Thyroid gland (tissue), 4 donors: ENCODE results near the gene SLC35F3. TPM values are rescaled to one million over a fixed set of nuclear protein-coding genes. Genes with fewer than 3 reads are reported as not detected.

Source experiments
- DNase-seq, 2 donors: peaks; one replicate each; pipeline ENCODE4 v3.0.0-alpha.2; 2019
- H3K27ac ChIP-seq, 3 donors: fragments of 200-600 bp; sonication (generic); 1 replicate in 2 of 3; 2 replicates in 1 of 3; pipeline ENCODE4 v1.5.1; 2016 to 2019; ENCODE audit warnings: mild to moderate bottlenecking in 1 of 3, moderate library complexity in 1 of 3
- H3K27me3 ChIP-seq: fragments of 200-600 bp; sonication (generic); one replicate; pipeline ENCODE4 v1.5.1; 2019
- H3K36me3 ChIP-seq, 2 donors: fragments of 200-600 bp; sonication (generic); one replicate each; pipeline ENCODE4 v1.5.1; 2016 to 2019
- H3K4me1 ChIP-seq, 2 donors: fragments of 200-600 bp; sonication (generic); one replicate each; pipeline ENCODE4 v1.5.1; 2017 to 2019
- H3K4me3 ChIP-seq, 3 donors: fragments of 200-600 bp; sonication (generic); replicated peaks in 1 of 3; 1 replicate in 2 of 3; 2 replicates in 1 of 3; pipeline ENCODE4 v1.5.1; 2016; ENCODE audit warnings: mild to moderate bottlenecking in 1 of 3
- H3K9me3 ChIP-seq: fragments of 200-600 bp; sonication (generic); one replicate; pipeline ENCODE4 v1.5.1; 2017
- CTCF ChIP-seq, 6 experiments: fragments of 200-600 bp in 3 of 6; fragments of 450-650 bp in 3 of 6; sonication (generic) in 3 of 6; IDR thresholded peaks; one replicate each; pipeline ENCODE4 v1.5.1; 2016 to 2019; ENCODE audit warnings: antibody characterized with exemption in 6 of 6, mild to moderate bottlenecking in 2 of 6, inconsistent platforms in 1 of 6, moderate library complexity in 1 of 6
- POLR2A ChIP-seq, 2 donors: fragments of 450-650 bp; IDR thresholded peaks; one replicate each; pipeline ENCODE4 v1.6.1; 2017; ENCODE audit warnings: antibody characterized with exemption in 2 of 2, mild to moderate bottlenecking in 2 of 2, moderate library complexity in 1 of 2
- WGBS, 2 donors: methylation state at CpG; one replicate each; pipeline ENCODE4 v1.1.5; 2017; 5-methylcytosine and 5-hydroxymethylcytosine counted together
- intact Hi-C: fragments of 100-400 bp; cut with DNase I; formaldehyde crosslinking; loops from one replicate; pipeline ENCODE4 v1.15.1; 2023
- total RNA-seq, 4 donors: library from RNA; depleted of rRNA; stranded (reverse); fragments of >200 nt; gene quantifications; one replicate each; pipeline ENCODE4 v1.2.3, GENCODE V29; 2016

Gene SLC35F3
- total RNA-seq, 4 donors from 2014 or later, result 0.89 to 1.9 (median 1.5) TPM; not detected in 1

- H3K9me3 ChIP-seq, result no peaks in the 10 kb centered on the region
- no peaks in the 10 kb centered on the region for H3K27me3 ChIP-seq
- TF ChIP-seq CTCF (IDR thresholded peaks at IDR 0.05), result no peak
- no peak for TF ChIP-seq POLR2A (IDR thresholded peaks at IDR 0.05)
- DNase-seq, result no peak
- H3K27ac ChIP-seq, result no peak overlapping the region
- WGBS, 2 donors, result 85 to 91% methylated on average over 7 of the region's 7 CpGs
- H3K4me3 ChIP-seq, result no peak overlapping the region
- H3K4me1 ChIP-seq, result no peaks in the 10 kb centered on the region
- intact Hi-C loops, result no loop called here
- no peaks in the 10 kb centered on the region for H3K36me3 ChIP-seq
Observed at GRCh38 chr1:234276151-234276788, 371.8 kb downstream of the SLC35F3 start.

GRCh38 chr1:234277161-234277868, 372.8 kb downstream of the SLC35F3 start:
- Histone ChIP-seq H3K27me3 (no peaks in the 10 kb centered on the region), H3K9me3 (no peaks in the 10 kb centered on the region), H3K4me3 (no peak overlapping the region), H3K36me3 (no peaks in the 10 kb centered on the region), H3K4me1 (no peaks in the 10 kb centered on the region), H3K27ac (no peak overlapping the region)
- no peak for DNase-seq
- WGBS, 2 donors, result 72 to 84% methylated on average over 8 of the region's 8 CpGs
- intact Hi-C loops, result no loop called here
- TF ChIP-seq CTCF (IDR thresholded peaks at IDR 0.05) (no peak), POLR2A (IDR thresholded peaks at IDR 0.05) (no peak)

- H3K36me3 ChIP-seq, result no peaks in the 10 kb centered on the region
- WGBS, 2 donors, result 79 to 84% methylated on average over 1 of the region's 1 CpG
- H3K27me3 ChIP-seq, result no peaks in the 10 kb centered on the region
- intact Hi-C loops, result no loop called here
- no peak for DNase-seq
- no peak overlapping the region for H3K4me3 ChIP-seq
- no peak for TF ChIP-seq CTCF (IDR thresholded peaks at IDR 0.05)
- TF ChIP-seq POLR2A (IDR thresholded peaks at IDR 0.05), result no peak
- H3K4me1 ChIP-seq, result no peaks in the 10 kb centered on the region
- H3K27ac ChIP-seq, result no peak overlapping the region
- H3K9me3 ChIP-seq, result no peaks in the 10 kb centered on the region
Observed at GRCh38 chr1:234279021-234279420, 374.5 kb downstream of the SLC35F3 start.

GRCh38 chr1:234280500-234280899, 376.0 kb downstream of the SLC35F3 start:
- Histone ChIP-seq H3K36me3 (no peaks in the 10 kb centered on the region), H3K9me3 (no peaks in the 10 kb centered on the region), H3K27me3 (no peaks in the 10 kb centered on the region), H3K27ac (no peak overlapping the region), H3K4me3 (no peak overlapping the region), H3K4me1 (no peaks in the 10 kb centered on the region)
- no peak for DNase-seq
- intact Hi-C loops, result no loop called here
- TF ChIP-seq POLR2A (IDR thresholded peaks at IDR 0.05) (no peak), CTCF (IDR thresholded peaks at IDR 0.05) (no peak)
- 85 to 94% methylated on average over 4 of the region's 4 CpGs for WGBS, 2 donors

GRCh38 chr1:234281826-234282489, 377.5 kb downstream of the SLC35F3 start:
- Histone ChIP-seq H3K4me3 (no peak overlapping the region), H3K27ac (no peak overlapping the region), H3K36me3 (no peaks in the 10 kb centered on the region), H3K9me3 (no peaks in the 10 kb centered on the region), H3K4me1 (no peaks in the 10 kb centered on the region), H3K27me3 (no peaks in the 10 kb centered on the region)
- intact Hi-C loops, result no loop called here
- WGBS, 2 donors, result 69 to 73% methylated on average over 12 of the region's 12 CpGs
- DNase-seq, result no peak
- TF ChIP-seq POLR2A (IDR thresholded peaks at IDR 0.05) (no peak), CTCF (IDR thresholded peaks at IDR 0.05) (no peak)
